ENCODE measurements around the gene AGFG1. TPM values are rescaled to one million over a fixed set of nuclear protein-coding genes. Genes with fewer than 3 reads are reported as not detected.

Gene AGFG1
- total and polyA plus RNA-seq, 4 experiments from 2014 or later = 12.2 to 62.4 (median 46.1) TPM

- H3K27me3 Mint-ChIP-seq = no peaks in the 10 kb centered on the region
- no peaks in the 10 kb centered on the region for H3K9me3 ChIP-seq (ENCODE audit: control insufficient read depth in 1 of 2, low read length in 2 of 2)
- no peaks in the 10 kb centered on the region for H3K27me3 ChIP-seq (ENCODE audit: insufficient read depth, low read length)
- no peaks in the 10 kb centered on the region for H3K36me3 ChIP-seq (ENCODE audit: insufficient read depth, low read length)
- H3K4me1 Mint-ChIP-seq = peaks cover 73 to 91% (median 83%) of the 10 kb centered on the region in 4 donors
- peaks cover 4 to 5% of the 10 kb centered on the region in 2 donors for H3K36me3 Mint-ChIP-seq
- H3K4me3 Mint-ChIP-seq = peak overlapping the region in 4 of 8 donors; percentile 5 to 56 (median 37)
- no peak for DNase-seq
- no peaks in the 10 kb centered on the region for H3K9me3 Mint-ChIP-seq
- peak overlapping the region in 1 of 7 donors; percentile 0 for H3K27ac Mint-ChIP-seq
- CTCF ChIA-PET (ENCODE audit: partially characterized antibody) = interaction anchor here (0.9 to 1.3 kb wide), 2 partner anchors 9 to 34 kb away, joined by 3 read pairs; no protein-coding TSS in a partner anchor
- H3K4me3 ChIP-seq (ENCODE audit: low read length in 2 of 2) = no peak overlapping the region
- intact Hi-C loops (cut with micrococcal nuclease) = no loop called here
- H3K4me1 ChIP-seq (ENCODE audit: insufficient read depth, low read length) = peaks cover 95% of the 10 kb centered on the region
- POLR2A ChIA-PET (ENCODE audit: partially characterized antibody) = no interaction called here
- no peak overlapping the region for H3K27ac ChIP-seq (ENCODE audit: low read depth, low read length)
These were observed 36.0 kb downstream of the AGFG1 start for GRCh38 chr2:227507963-227508362.

GRCh38 chr2:227509076-227509475, 37.1 kb downstream of the AGFG1 start:
- H3K9me3 ChIP-seq (ENCODE audit: control insufficient read depth in 1 of 2, low read length in 2 of 2) = no peaks in the 10 kb centered on the region
- no peak overlapping the region for H3K27ac ChIP-seq (ENCODE audit: low read depth, low read length)
- no peak overlapping the region for H3K4me3 ChIP-seq (ENCODE audit: low read length in 2 of 2)
- peaks cover 74 to 91% (median 84%) of the 10 kb centered on the region in 4 donors for H3K4me1 Mint-ChIP-seq
- CTCF ChIA-PET (ENCODE audit: partially characterized antibody) = no interaction called here
- H3K4me1 ChIP-seq (ENCODE audit: insufficient read depth, low read length) = peaks cover 95% of the 10 kb centered on the region
- intact Hi-C loops (cut with micrococcal nuclease) = no loop called here
- POLR2A ChIA-PET (ENCODE audit: partially characterized antibody) = no interaction called here
- no peak overlapping the region for H3K4me3 Mint-ChIP-seq
- peaks cover 6 to 7% of the 10 kb centered on the region in 2 donors for H3K36me3 Mint-ChIP-seq
- no peaks in the 10 kb centered on the region for H3K9me3 Mint-ChIP-seq
- no peaks in the 10 kb centered on the region for H3K36me3 ChIP-seq (ENCODE audit: insufficient read depth, low read length)
- no peak for DNase-seq
- H3K27me3 ChIP-seq (ENCODE audit: insufficient read depth, low read length) = no peaks in the 10 kb centered on the region
- H3K27ac Mint-ChIP-seq = no peak overlapping the region
- no peaks in the 10 kb centered on the region for H3K27me3 Mint-ChIP-seq

GRCh38 chr2:227509824-227510619, 38.1 kb downstream of the AGFG1 start:
- Histone ChIP-seq H3K36me3 (ENCODE audit: insufficient read depth, low read length) (no peaks in the 10 kb centered on the region), H3K27ac (ENCODE audit: low read depth, low read length) (no peak overlapping the region), H3K4me1 (ENCODE audit: insufficient read depth, low read length) (peaks cover 94% of the 10 kb centered on the region), H3K27me3 (ENCODE audit: insufficient read depth, low read length) (no peaks in the 10 kb centered on the region), H3K4me3 (ENCODE audit: low read length in 2 of 2) (no peak overlapping the region), H3K9me3 (ENCODE audit: control insufficient read depth in 1 of 2, low read length in 2 of 2) (no peaks in the 10 kb centered on the region)
- H3K27ac Mint-ChIP-seq = peak overlapping the region in 5 of 7 donors; percentile 16 to 69 (median 48)
- no peak for DNase-seq
- H3K36me3 Mint-ChIP-seq = peaks cover 3 to 6% of the 10 kb centered on the region in 2 donors
- ChIA-PET CTCF (ENCODE audit: partially characterized antibody) (no interaction called here), POLR2A (ENCODE audit: partially characterized antibody) (interaction anchor here (0.5 kb wide), 1 partner anchor 1744 kb away, joined by 4 read pairs; no protein-coding TSS in a partner anchor)
- H3K27me3 Mint-ChIP-seq = no peaks in the 10 kb centered on the region
- H3K4me3 Mint-ChIP-seq = peak overlapping the region in 5 of 8 donors; percentile 3 to 40 (median 22)
- H3K4me1 Mint-ChIP-seq = peaks cover 66 to 88% (median 81%) of the 10 kb centered on the region in 4 donors
- intact Hi-C loops (cut with micrococcal nuclease) = no loop called here
- no peaks in the 10 kb centered on the region for H3K9me3 Mint-ChIP-seq

- H3K27ac ChIP-seq (ENCODE audit: low read depth, low read length) = no peak overlapping the region
- intact Hi-C loops (cut with micrococcal nuclease) = no loop called here
- Mint-ChIP-seq H3K27ac (peak overlapping the region in 3 of 7 donors; percentile 16 to 69 (median 17)), H3K9me3 (no peaks in the 10 kb centered on the region), H3K27me3 (no peaks in the 10 kb centered on the region), H3K4me1 (peaks cover 65 to 88% (median 80%) of the 10 kb centered on the region in 4 donors), H3K36me3 (peaks cover 6 to 8% of the 10 kb centered on the region in 2 donors), H3K4me3 (peak overlapping the region in 3 of 8 donors; percentile 22 to 37 (median 31))
- H3K27me3 ChIP-seq (ENCODE audit: insufficient read depth, low read length) = no peaks in the 10 kb centered on the region
- no peaks in the 10 kb centered on the region for H3K9me3 ChIP-seq (ENCODE audit: control insufficient read depth in 1 of 2, low read length in 2 of 2)
- no peaks in the 10 kb centered on the region for H3K36me3 ChIP-seq (ENCODE audit: insufficient read depth, low read length)
- H3K4me1 ChIP-seq (ENCODE audit: insufficient read depth, low read length) = peaks cover 94% of the 10 kb centered on the region
- DNase-seq = no peak
- ChIA-PET CTCF (ENCODE audit: partially characterized antibody) (no interaction called here), POLR2A (ENCODE audit: partially characterized antibody) (interaction anchor here (0.5 kb wide), 1 partner anchor 1743 kb away, joined by 4 read pairs; no protein-coding TSS in a partner anchor)
- H3K4me3 ChIP-seq (ENCODE audit: low read length in 2 of 2) = no peak overlapping the region
These were observed 38.6 kb downstream of the AGFG1 start for GRCh38 chr2:227510620-227510958.

- no peaks in the 10 kb centered on the region for H3K27me3 ChIP-seq (ENCODE audit: insufficient read depth, low read length)
- Mint-ChIP-seq H3K4me3 (peak overlapping the region in 4 of 8 donors; percentile 2 to 24 (median 10)), H3K27me3 (no peaks in the 10 kb centered on the region), H3K27ac (peak overlapping the region in 5 of 7 donors; percentile 16 to 86 (median 30)), H3K36me3 (peaks cover 7 to 8% of the 10 kb centered on the region in 2 donors), H3K9me3 (no peaks in the 10 kb centered on the region), H3K4me1 (peaks cover 67 to 88% (median 81%) of the 10 kb centered on the region in 4 donors)
- no peak for DNase-seq
- H3K36me3 ChIP-seq (ENCODE audit: insufficient read depth, low read length) = no peaks in the 10 kb centered on the region
- H3K4me3 ChIP-seq (ENCODE audit: low read length in 2 of 2) = no peak overlapping the region
- ChIA-PET POLR2A (ENCODE audit: partially characterized antibody) (interaction anchor here (1.2 kb wide), 1 partner anchor 14 kb away, joined by 3 read pairs; no protein-coding TSS in a partner anchor), CTCF (ENCODE audit: partially characterized antibody) (no interaction called here)
- intact Hi-C loops (cut with micrococcal nuclease) = no loop called here
- H3K9me3 ChIP-seq (ENCODE audit: control insufficient read depth in 1 of 2, low read length in 2 of 2) = no peaks in the 10 kb centered on the region
- H3K27ac ChIP-seq (ENCODE audit: low read depth, low read length) = no peak overlapping the region
- H3K4me1 ChIP-seq (ENCODE audit: insufficient read depth, low read length) = peaks cover 94% of the 10 kb centered on the region
These were observed 39.4 kb downstream of the AGFG1 start for GRCh38 chr2:227511239-227511930.

- Histone ChIP-seq H3K9me3 (ENCODE audit: control insufficient read depth in 1 of 2, low read length in 2 of 2) (no peaks in the 10 kb centered on the region), H3K4me3 (ENCODE audit: low read length in 2 of 2) (no peak overlapping the region), H3K27ac (ENCODE audit: low read depth, low read length) (no peak overlapping the region), H3K36me3 (ENCODE audit: insufficient read depth, low read length) (no peaks in the 10 kb centered on the region), H3K4me1 (ENCODE audit: insufficient read depth, low read length) (peaks cover 90% of the 10 kb centered on the region), H3K27me3 (ENCODE audit: insufficient read depth, low read length) (no peaks in the 10 kb centered on the region)
- no peak for DNase-seq
- ChIA-PET POLR2A (ENCODE audit: partially characterized antibody) (interaction anchor here (1.2 kb wide), 1 partner anchor 14 kb away, joined by 3 read pairs; no protein-coding TSS in a partner anchor), CTCF (ENCODE audit: partially characterized antibody) (no interaction called here)
- Mint-ChIP-seq H3K27me3 (no peaks in the 10 kb centered on the region), H3K4me1 (peaks cover 64 to 85% (median 78%) of the 10 kb centered on the region in 4 donors), H3K27ac (peak overlapping the region in 3 of 7 donors; percentile 16 to 86 (median 30)), H3K9me3 (no peaks in the 10 kb centered on the region), H3K4me3 (peak overlapping the region in 3 of 8 donors; percentile 3 to 24 (median 16)), H3K36me3 (peaks cover 7 to 8% of the 10 kb centered on the region in 2 donors)
- intact Hi-C loops (cut with micrococcal nuclease) = no loop called here
These were observed 40.0 kb downstream of the AGFG1 start for GRCh38 chr2:227511955-227512354.

- Mint-ChIP-seq H3K27me3 (no peaks in the 10 kb centered on the region), H3K36me3 (peaks cover 4 to 8% of the 10 kb centered on the region in 2 donors), H3K4me1 (peaks cover 69 to 92% (median 83%) of the 10 kb centered on the region in 4 donors), H3K4me3 (peak overlapping the region in 1 of 8 donors; percentile 29), H3K9me3 (no peaks in the 10 kb centered on the region), H3K27ac (peak overlapping the region in 2 of 7 donors; percentile 8 to 33)
- no peak for DNase-seq
- Histone ChIP-seq H3K36me3 (ENCODE audit: insufficient read depth, low read length) (no peaks in the 10 kb centered on the region), H3K9me3 (ENCODE audit: control insufficient read depth in 1 of 2, low read length in 2 of 2) (no peaks in the 10 kb centered on the region), H3K4me3 (ENCODE audit: low read length in 2 of 2) (no peak overlapping the region), H3K27ac (ENCODE audit: low read depth, low read length) (no peak overlapping the region), H3K4me1 (ENCODE audit: insufficient read depth, low read length) (peaks cover 82% of the 10 kb centered on the region), H3K27me3 (ENCODE audit: insufficient read depth, low read length) (no peaks in the 10 kb centered on the region)
- intact Hi-C loops (cut with micrococcal nuclease) = no loop called here
- POLR2A ChIA-PET (ENCODE audit: partially characterized antibody) = no interaction called here
- CTCF ChIA-PET (ENCODE audit: partially characterized antibody) = no interaction called here
These were observed 41.2 kb downstream of the AGFG1 start for GRCh38 chr2:227513113-227513512.
